HG02870 (cell line): ENCODE data around the gene ZNF786.
"Not testable (repeated sequence)": the region's sequence is repeated elsewhere in the genome, so short reads cannot be mapped to it uniquely, and the experiment has no call there.

Source experiments
- ATAC-seq: cut with Tn5 transposase; IDR thresholded peaks from one replicate; pipeline ENCODE4 v1.9.1; 2021; ENCODE audit warnings: mild to moderate bottlenecking, moderate library complexity; ENCODE audit not compliant: unreplicated experiment

Gene ZNF786, protein sequence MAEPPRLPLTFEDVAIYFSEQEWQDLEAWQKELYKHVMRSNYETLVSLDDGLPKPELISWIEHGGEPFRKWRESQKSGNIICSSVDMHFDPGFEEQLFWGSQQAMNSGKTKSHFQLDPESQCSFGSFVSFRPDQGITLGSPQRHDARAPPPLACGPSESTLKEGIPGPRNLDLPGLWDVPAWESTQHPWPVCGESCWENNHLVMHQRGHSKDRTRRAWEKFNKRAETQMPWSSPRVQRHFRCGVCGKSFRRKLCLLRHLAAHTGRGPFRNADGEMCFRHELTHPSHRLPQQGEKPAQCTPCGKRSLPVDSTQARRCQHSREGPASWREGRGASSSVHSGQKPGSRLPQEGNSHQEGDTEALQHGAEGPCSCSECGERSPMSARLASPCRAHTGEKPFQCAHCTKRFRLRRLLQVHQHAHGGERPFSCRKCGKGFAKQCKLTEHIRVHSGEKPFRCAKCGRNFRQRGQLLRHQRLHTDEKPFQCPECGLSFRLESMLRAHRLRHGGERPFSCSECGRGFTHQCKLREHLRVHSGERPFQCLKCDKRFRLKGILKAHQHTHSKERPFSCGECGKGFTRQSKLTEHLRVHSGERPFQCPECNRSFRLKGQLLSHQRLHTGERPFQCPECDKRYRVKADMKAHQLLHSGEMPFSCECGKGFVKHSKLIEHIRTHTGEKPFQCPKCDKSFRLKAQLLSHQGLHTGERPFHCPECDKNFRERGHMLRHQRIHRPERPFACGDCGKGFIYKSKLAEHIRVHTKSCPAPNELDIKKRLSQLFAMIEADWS

DNA sequence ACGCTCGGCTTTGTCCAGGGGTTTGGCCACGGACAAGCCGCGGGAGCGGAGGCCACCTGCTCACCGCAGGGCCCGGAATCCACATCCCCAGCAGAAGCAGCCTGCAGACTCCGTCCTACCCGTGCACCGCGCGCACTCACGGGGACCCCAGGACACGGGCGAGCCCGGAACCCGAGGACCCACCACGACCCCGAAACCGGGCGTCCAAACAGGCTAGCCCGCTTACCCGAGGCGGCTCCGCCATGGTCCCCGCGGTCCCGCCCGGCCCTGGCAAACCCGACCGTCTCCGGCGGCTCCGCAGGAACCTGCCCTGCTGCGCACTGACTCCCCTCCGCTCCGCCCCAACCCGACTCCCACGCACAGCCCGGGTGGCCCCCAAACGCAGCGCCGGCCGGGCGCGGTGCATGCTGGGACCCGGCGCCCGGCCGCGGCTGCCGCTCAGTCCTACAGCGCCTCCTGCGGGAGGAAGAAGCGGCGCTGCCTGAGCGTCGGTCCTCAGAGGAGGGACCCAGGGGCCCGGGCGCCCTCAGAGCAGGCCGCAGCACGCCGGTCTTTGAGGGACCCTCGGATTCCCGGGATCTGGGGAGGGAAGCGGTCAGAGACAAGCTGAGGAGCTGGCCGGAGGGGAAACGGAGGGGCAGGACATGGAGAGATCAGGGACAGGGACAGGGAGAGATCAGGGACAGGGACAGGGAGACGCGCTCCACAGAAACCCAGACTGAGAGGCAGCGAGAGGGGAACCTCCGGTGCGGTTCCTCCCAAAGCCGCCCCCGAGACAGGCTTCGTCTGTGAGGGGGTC, at the start of gene ZNF786:
TSS of gene ZNF786 (minus strand) at position 322 of the 799 bp plus-strand sequence. CDS start at position 244, 78 bp downstream.
- peak; percentile 73 for ATAC-seq

DNA sequence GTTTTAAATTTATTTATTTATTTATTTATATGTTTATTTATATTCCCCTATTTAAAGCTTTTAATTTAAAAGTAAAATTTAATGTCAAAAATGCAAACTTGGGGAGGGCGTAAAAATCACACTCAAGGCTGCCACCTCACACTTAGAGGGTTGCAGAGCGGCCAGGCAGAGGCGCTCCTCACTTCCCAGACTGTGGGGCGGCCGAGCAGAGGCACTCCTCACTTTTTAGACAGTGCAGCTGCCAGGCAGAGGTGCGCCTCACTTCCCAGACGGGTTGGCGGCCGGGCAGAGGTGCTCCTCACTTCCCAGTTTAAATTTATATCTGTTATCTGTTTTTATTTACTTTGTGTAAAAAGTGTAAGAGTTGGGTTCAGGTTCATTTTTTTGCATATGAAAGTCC, 45.6 kb upstream of the ZNF786 start:
- no peak for ATAC-seq

- ATAC-seq, result no peak
Observed at GRCh38 chr7:149133028-149133710, 42.7 kb upstream of the ZNF786 start.

- ATAC-seq, result no peak
Observed at GRCh38 chr7:149130572-149131198, 40.2 kb upstream of the ZNF786 start.

DNA sequence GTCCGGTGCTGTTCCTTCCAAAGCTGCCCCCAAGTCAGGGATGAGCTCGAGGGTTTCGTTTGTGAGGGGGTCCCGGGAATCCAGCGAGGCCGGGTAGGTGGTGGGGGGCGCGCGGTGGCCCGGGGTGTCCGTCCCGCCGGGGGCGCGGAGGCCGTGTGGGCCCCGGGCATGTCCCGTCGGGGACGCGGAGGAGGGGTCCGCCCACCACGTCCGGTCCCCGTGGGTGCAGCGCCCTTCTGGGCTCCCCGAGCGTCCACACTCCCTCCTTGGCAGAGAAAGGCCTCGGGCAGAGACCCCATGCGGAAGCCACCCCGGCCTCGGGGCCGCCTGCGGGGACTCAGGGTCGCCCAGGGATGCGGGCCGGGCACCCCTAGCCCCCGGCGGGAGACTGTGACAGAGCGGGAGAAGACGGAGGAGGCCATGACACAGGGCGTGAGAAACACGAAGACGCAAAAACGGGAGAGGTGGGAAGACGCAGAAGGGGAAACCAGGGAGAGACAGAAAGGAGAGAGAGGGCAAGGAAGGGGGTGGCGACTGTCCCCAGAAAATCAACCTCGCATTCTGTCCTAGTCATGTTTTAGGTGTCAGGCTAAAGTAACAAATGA, 36.2 kb upstream of the ZNF786 start:
- ATAC-seq, result peak; percentile 31

DNA sequence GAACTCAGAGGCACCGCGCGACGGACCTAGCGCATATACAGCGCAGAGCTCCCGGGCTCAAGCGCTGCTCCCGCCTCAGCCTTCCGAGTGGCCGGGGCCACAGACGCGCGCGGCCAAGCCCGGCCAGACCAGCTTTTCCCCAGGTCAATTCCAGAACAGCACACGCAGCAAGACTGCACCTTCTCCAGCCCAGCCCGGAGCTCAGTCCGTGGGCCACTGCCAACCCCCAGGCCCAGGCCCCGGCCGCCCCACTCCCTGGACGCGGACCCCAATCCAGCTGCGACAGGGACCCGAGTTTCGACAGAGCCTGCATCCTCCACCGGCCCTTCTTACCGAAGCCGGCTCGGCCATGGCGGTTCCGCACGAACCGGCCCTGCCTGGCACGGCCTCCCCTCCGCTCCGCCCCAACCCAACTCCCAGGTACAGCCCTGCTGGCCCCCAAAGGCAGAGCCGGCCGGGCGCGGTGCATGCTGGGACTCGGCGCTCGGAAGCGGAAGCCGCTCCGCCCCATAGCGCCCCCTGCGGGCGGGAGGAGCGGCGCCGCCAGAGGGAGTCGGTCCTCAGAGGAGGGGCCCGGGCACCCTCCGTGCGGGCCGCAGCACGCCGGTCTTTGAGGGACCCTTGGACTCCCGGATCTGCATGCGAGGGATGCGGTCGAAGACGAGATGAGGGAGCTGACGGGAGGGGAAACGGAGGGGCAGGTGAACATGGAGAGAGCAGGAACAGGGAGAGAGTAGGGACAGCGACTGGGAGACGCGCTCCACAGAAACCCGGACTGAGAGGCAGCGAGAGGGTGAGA, 35.5 kb upstream of the ZNF786 start, which contains the start of gene ZNF425:
TSS of gene ZNF425 (minus strand) at position 462 of the 799 bp plus-strand sequence. CDS start at position 351, 111 bp downstream.
- peak; percentile 82 for ATAC-seq

DNA sequence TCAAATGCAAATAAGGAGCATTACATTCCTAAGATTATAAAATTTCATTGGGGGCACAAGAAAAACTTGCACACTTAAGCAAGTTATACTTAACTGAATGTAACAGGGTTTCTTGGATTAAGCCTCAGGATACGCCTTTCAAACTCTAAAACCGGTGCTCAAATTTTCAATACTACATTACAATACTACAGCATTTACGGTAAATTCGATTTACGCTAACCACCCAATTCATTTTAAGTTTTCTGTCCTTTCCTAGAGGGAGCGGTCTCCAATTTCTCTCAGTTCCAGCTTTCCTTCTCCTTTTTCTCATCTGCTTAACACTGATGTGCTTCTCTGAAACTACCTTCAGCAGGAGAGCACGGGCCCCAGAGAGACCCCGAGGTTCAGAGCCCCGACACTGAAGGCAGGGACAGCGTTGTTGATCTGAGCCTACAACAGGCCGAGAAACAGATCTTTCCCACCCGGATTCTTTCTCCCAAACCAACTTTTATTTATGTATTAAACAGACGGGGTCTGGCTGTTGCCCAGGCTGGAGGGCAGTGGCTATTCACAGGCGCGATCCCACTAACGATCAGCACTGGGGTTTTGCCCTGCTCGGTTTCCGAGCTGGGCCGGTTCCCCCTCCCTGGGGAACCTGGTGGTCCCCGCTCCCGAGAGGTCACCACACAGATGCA, 34.8 kb upstream of the ZNF786 start:
- ATAC-seq, result no peak

GRCh38 chr7:149109969-149110368, 19.5 kb upstream of the ZNF786 start:
- ATAC-seq, result no peak

GRCh38 chr7:149104749-149105148, 14.2 kb upstream of the ZNF786 start:
- no peak for ATAC-seq

GRCh38 chr7:149104214-149104613, 13.7 kb upstream of the ZNF786 start:
- ATAC-seq, result no peak

- ATAC-seq, result no peak
Observed at GRCh38 chr7:149103424-149103823, 12.9 kb upstream of the ZNF786 start.

DNA sequence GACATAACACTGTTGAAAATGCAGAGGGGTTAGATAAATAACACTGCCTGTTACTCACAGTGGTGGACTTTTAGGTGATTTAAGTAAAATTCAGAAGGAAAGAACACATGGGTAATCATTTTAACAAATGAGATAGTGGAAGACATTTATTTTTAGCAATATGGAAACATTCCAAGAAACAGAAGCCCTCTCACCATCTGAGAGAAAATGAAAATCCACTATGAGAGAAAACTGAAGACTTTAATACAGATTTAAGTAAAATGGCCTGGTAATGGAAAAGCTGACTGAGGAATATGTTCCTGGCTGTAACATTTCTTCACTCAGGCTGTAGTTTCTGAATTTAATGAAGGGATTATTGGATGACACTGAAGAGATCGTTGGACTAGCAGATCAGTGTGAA, 12.1 kb upstream of the ZNF786 start:
- ATAC-seq, result no peak

GRCh38 chr7:149100821-149101220, 10.3 kb upstream of the ZNF786 start:
- ATAC-seq, result no peak

- no peak for ATAC-seq
Observed at GRCh38 chr7:149099058-149099457, 8.5 kb upstream of the ZNF786 start.

DNA sequence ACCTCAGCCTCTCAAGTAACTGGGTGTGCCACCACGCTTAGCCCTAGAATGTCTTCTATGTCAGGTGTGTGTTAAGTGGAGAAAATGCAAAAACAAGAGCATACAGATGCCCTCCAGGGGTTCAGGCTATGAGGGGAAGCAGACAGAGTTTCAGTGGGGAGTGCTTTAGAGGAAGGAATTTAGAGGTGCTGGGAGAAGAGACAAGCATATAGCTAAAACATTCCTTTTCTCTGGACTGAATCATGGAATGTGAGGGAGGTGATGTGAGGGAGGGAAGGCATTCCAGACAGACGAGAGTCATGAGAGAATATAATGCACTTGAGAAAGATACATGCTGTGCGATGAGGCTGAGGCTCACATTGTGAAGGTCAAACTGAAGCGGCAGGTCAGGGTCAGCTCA, 6.6 kb upstream of the ZNF786 start:
- ATAC-seq, result no peak

DNA sequence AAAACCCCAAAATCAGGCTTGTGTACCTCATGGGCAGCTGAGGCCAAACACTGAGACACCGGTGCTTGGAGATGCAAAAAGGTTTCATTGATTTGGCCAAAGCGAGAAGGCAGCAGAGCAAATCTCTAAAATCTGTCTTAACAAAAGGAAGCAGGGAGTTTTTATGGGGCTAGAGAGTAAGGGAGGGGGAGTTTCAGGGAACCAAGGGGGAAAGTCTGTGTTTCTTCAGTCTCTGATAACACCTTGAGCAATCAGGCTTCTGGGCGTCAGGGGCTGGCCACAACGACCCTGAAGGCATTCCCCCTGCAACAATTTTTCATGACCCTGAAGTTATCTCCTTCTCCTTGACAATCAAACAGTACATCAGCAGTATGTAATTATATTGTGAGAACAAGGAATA, 2.7 kb upstream of the ZNF786 start:
- ATAC-seq, result no peak

- ATAC-seq, result not testable (repeated sequence)
Observed at GRCh38 chr7:149092244-149092643, 1.7 kb upstream of the ZNF786 start.

- ATAC-seq, result no peak
Observed at GRCh38 chr7:149087376-149087775, 3.1 kb downstream of the ZNF786 start.
